Pancreas (tissue), 10 donors: ENCODE data around the gene STIM2. TPM values are rescaled to one million over a fixed set of nuclear protein-coding genes. Genes with fewer than 3 reads are reported as not detected.
A peak's percentile ranks its signal among the peaks of the same experiment; 100 is the strongest.

Experiments
- ATAC-seq, 4 donors: fragments of 200-7000 bp; cut with Tn5 transposase; one replicate each; pipeline versions ENCODE4 v1.8.0 to v1.9.1; 2020; ENCODE audit warnings: mild to moderate bottlenecking in 4 of 4, moderate library complexity in 4 of 4
- DNase-seq, 6 donors: peaks; one replicate each; pipeline ENCODE4 v3.0.0-alpha.2; 2020
- FAIRE-seq: peaks from 2 replicates; lab custom pipeline; 2012; peaks lifted over from hg19 to GRCh38; lab: Jason Lieb, UNC
- H3K27ac ChIP-seq, 4 donors: fragments of 200-600 bp; sonication (generic); 1 replicate in 3 of 4; 2 replicates in 1 of 4; pipeline versions ENCODE4 v1.5.0 to v1.8.0; 2020
- H3K27me3 ChIP-seq, 4 donors: fragments of 200-600 bp; one replicate each; pipeline ENCODE4 v1.8.0; 2021
- H3K36me3 ChIP-seq, 3 donors: fragments of 200-600 bp; sonication (generic) in 1 of 3; one replicate each; pipeline versions ENCODE4 v1.5.0 to v1.8.0; 2020 to 2021
- H3K4me1 ChIP-seq, 3 donors: fragments of 200-600 bp; one replicate each; pipeline ENCODE4 v1.8.0; 2021
- H3K4me3 ChIP-seq, 4 donors: fragments of 200-600 bp; sonication (generic) in 2 of 4; one replicate each; pipeline versions ENCODE4 v1.5.0 to v1.8.0; 2020 to 2021
- H3K9me3 ChIP-seq, 4 donors: fragments of 200-600 bp; one replicate each; pipeline ENCODE4 v1.8.0; 2021
- WGBS, 2 donors: extraction: QIAGEN DNeasy Blood & Tissue Kit; methylation state at CpG; one replicate each; pipeline ENCODE4 v1.1.7; 2013; 5-methylcytosine and 5-hydroxymethylcytosine counted together
- intact Hi-C, 3 donors: fragments of 100-400 bp; cut with DNase I; formaldehyde crosslinking; loops; one replicate each; pipeline versions ENCODE4 v1.11.1 to v1.14.2; 2022
- polyA plus RNA-seq, 2 donors: library from polyadenylated mRNA; stranded (reverse); fragments of 200-250 nt; gene quantifications; one replicate each; pipeline ENCODE4 v1.2.3, GENCODE V29; 2013
- total RNA-seq, 6 donors: library from RNA; stranded (reverse); fragmentation: NEBNext Ultra II Directional in 4 of 6; extraction: Animal tissue kit (Norgen Biotek cat#: 25700) in 4 of 6; gene quantifications; one replicate each; pipeline versions ENCODE4 v1.2.1 to v1.2.4, GENCODE V29; 2021 to 2023
- TF ChIP-seq, protein P1 (sequence below), 4 donors: fragments of 200-600 bp; sonication (generic) in 3 of 4; IDR thresholded peaks; one replicate each; pipeline versions ENCODE4 v1.5.0 to v1.8.0; 2021; ENCODE audit warnings: antibody characterized with exemption in 4 of 4
- donor health status: healthy with polysubstance abuse.
- donor health status: DM: no; HTN: no; CAD: no; lungs with moderate emphysema.
- donor health status: DM: no; HTN: no; CAD: no.
- donor health status: control.
- donor health status: control.
- donor health status: Bipolar disorder and iron deficiency.
- donor health status: DM: yes; HTN: yes; CAD: no.
- donor health status: DM: no; HTN: no; CAD: no.
- donor health status: DM: no; HTN: no; CAD: no.
- donor health status: DM: yes; HTN: yes; CAD: no.

The STIM2 gene
- total and polyA plus RNA-seq, 8 donors: 7.6 to 18.7 (median 12.6) TPM

DNA sequence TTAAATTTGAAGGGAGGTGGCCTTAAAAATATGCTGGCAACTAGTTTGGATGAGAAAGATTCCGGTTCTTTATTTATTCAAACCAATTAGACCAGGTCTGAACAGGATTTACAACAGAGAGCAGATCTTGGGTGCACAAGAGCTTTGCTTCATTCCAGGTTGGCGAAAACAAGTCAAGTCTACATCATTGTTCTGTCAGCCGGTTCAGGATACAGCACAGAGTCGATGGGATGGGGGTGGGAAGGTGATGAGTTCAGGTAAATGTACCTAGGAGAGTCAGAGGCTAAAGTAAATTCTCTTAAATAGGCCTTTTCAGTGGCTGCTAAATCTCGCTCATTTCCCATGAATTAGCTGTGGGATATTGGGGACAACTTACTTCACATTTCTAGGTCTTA lies 882 bp upstream of the STIM2 start:
- H3K36me3 ChIP-seq: no peaks in the 10 kb centered on the region
- peak in 2 of 4 donors; percentile 5 to 6 for ATAC-seq
- H3K4me3 ChIP-seq: peak overlapping the region; percentile 29 to 91 (median 85)
- no peak for FAIRE-seq
- no peaks in the 10 kb centered on the region for H3K27me3 ChIP-seq
- TF ChIP-seq, protein P1, sequence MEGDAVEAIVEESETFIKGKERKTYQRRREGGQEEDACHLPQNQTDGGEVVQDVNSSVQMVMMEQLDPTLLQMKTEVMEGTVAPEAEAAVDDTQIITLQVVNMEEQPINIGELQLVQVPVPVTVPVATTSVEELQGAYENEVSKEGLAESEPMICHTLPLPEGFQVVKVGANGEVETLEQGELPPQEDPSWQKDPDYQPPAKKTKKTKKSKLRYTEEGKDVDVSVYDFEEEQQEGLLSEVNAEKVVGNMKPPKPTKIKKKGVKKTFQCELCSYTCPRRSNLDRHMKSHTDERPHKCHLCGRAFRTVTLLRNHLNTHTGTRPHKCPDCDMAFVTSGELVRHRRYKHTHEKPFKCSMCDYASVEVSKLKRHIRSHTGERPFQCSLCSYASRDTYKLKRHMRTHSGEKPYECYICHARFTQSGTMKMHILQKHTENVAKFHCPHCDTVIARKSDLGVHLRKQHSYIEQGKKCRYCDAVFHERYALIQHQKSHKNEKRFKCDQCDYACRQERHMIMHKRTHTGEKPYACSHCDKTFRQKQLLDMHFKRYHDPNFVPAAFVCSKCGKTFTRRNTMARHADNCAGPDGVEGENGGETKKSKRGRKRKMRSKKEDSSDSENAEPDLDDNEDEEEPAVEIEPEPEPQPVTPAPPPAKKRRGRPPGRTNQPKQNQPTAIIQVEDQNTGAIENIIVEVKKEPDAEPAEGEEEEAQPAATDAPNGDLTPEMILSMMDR (IDR thresholded peaks at IDR 0.05): no peak
- intact Hi-C loops: no loop called here
- no peaks in the 10 kb centered on the region for H3K9me3 ChIP-seq
- H3K4me1 ChIP-seq: peaks cover 12 to 35% (median 31%) of the 10 kb centered on the region in 3 donors
- H3K27ac ChIP-seq: peak overlapping the region; percentile 84 to 96 (median 93)
- DNase-seq: peak in 1 of 6 donors; percentile 32
- WGBS, 2 donors: 7 to 10% methylated on average over 5 of the region's 5 CpGs

DNA sequence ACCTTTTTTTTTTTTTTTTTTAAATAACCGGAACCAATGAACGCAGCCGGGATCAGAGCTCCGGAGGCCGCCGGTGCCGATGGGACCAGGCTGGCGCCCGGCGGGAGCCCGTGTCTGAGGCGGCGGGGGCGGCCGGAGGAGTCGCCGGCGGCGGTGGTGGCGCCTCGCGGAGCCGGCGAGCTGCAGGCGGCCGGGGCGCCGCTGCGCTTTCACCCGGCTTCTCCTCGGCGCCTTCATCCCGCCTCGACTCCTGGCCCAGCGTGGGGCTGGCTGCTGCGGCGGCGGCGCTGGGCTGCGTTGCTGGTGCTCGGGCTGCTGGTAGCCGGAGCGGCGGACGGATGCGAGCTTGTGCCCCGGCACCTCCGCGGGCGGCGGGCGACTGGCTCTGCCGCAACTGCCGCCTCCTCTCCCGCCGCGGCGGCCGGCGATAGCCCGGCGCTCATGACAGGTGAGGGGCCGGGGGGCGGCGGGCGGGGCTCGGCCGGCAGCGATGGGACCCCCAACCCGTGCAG lies 337 bp downstream of the STIM2 start:
- WGBS, 2 donors: 0 to 1% methylated on average over 18 to 70 of the region's 70 CpGs
- TF ChIP-seq, protein P1 (IDR thresholded peaks at IDR 0.05): no peak
- FAIRE-seq: no peak
- Histone ChIP-seq H3K27me3 (no peaks in the 10 kb centered on the region), H3K36me3 (no peaks in the 10 kb centered on the region), H3K27ac (peak overlapping the region; percentile 84 to 96 (median 93)), H3K4me1 (peaks cover 12 to 39% (median 38%) of the 10 kb centered on the region in 3 donors), H3K9me3 (no peaks in the 10 kb centered on the region), H3K4me3 (peak overlapping the region; percentile 84 to 91 (median 85))
- ATAC-seq: peak; percentile 1 to 36 (median 12)
- intact Hi-C loops: no loop called here
- DNase-seq: peak in 5 of 6 donors; percentile 43 to 84 (median 68)

DNA sequence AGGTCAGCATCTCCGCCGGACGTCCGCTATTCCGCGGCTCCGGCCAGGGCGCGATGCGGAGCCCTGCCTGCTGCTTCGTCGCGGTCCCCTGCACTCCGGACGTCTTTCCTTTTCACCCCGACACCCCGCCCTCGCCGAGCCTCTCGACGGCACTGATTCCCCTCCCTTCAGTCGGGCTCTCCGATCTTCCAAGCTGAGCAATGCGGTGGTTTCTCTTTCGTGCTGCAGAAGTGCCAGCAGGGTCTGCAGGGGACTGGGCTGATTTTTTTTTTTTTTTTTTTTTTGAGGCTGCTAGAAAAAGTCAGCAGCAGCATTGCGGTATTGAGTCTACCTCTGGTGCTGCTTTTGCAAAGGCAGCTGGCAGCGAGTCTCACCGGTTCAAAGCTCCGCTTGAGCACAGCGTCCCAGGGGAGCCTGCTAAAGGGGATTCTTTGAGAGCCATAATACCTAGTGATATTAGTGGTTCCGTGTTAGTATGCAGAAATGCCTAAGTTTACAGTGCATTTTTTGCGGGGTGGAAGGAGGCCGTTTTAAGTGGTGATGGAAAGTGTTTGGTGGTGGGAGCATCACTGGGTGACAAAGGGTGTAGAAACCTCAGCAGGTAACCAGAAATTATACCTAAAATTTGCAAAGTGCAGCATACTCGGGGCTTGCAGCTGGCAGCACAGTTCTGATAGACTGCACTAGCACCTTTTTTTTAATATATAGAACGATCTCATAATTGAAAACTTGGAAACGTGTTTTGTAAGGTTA lies 969 bp downstream of the STIM2 start:
- intact Hi-C loops: no loop called here

DNA sequence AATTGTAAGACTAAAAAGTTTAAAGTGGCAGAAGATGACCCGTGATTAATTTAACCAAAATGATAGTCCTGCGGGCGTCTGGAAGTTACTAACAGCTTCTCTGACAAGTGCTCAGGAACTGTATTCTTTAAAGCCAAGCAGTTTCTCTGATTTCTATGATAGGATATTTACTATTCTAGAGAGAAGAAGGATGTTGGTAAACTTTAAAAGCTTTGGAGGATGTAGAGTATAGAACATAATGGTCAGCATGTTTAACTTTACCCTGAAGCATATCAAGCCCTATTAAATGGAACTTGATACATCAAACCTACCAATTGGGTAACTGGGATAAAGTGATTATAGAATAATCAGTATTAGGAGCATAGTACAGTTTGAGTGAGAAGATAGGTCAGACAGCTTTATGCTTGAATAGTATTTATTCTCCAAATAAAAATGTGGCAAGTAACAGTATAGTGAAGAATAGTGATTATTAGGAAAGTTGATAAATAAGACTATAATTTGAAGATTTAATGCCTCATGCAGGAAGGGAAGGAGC lies 1.8 kb downstream of the STIM2 start:
- DNase-seq (no peak), FAIRE-seq (no peak), ATAC-seq (no peak)
- H3K27me3 ChIP-seq: no peaks in the 10 kb centered on the region
- no peaks in the 10 kb centered on the region for H3K36me3 ChIP-seq
- H3K27ac ChIP-seq: peak overlapping the region in 3 of 4 donors; percentile 90 to 96 (median 96)
- TF ChIP-seq, protein P1 (IDR thresholded peaks at IDR 0.05): no peak
- 1 to 2% methylated on average over 3 of the region's 3 CpGs for WGBS, 2 donors
- H3K4me1 ChIP-seq: peaks cover 12 to 41% (median 38%) of the 10 kb centered on the region in 3 donors
- H3K4me3 ChIP-seq: peak overlapping the region in 3 of 4 donors; percentile 84 to 91 (median 86)
- intact Hi-C loops: no loop called here
- no peaks in the 10 kb centered on the region for H3K9me3 ChIP-seq

More for the DNA sequence above, 969 bp downstream of the STIM2 start:
- H3K4me3 ChIP-seq: peak overlapping the region; percentile 84 to 91 (median 85)
- H3K27ac ChIP-seq: peak overlapping the region; percentile 84 to 96 (median 93)
- 1% methylated on average over 34 to 36 of the region's 36 CpGs for WGBS, 2 donors
- peaks cover 12 to 38% (median 37%) of the 10 kb centered on the region in 3 donors for H3K4me1 ChIP-seq
- H3K27me3 ChIP-seq: no peaks in the 10 kb centered on the region
- TF ChIP-seq, protein P1 (IDR thresholded peaks at IDR 0.05): no peak
- peak; percentile 7 to 33 (median 19) for ATAC-seq
- FAIRE-seq: no peak
- no peaks in the 10 kb centered on the region for H3K36me3 ChIP-seq
- no peaks in the 10 kb centered on the region for H3K9me3 ChIP-seq
- peak; percentile 61 to 80 (median 70) for DNase-seq
